HepG2 (cell line): ENCODE data around the gene CACTIN. TPM values are rescaled to one million over a fixed set of nuclear protein-coding genes. Genes with fewer than 3 reads are reported as not detected.

ENCODE experiments used
- ATAC-seq: fragments of 200-7000 bp; cut with Tn5 transposase; 3 replicates; pipeline ENCODE4 v1.9.1; 2020; ENCODE audit warnings: mild to moderate bottlenecking, moderate library complexity
- BruUV-seq: library from RNA; stranded (reverse); fragments of 400-500 nt; replicated peaks from 2 replicates; lab custom pipeline; 2021; lab: Mats Ljungman, UMichigan
- CTCF ChIA-PET: fragments of 300-600 bp; formaldehyde crosslinking; extraction: SDS; loops from one replicate; lab custom pipeline; 2021; ENCODE audit warnings: low total read pairs, inconsistent platforms, low intra/inter-chr PET ratio; lab: Yijun Ruan, JAX
- POLR2A ChIA-PET: fragments of 350-600 bp; sonication (Branson Sonifier 250); formaldehyde crosslinking; loops from one replicate; lab custom pipeline; 2020; ENCODE audit warnings: antibody characterized with exemption, inconsistent platforms; lab: Yijun Ruan, JAX
- DNase-seq: peaks from one replicate; pipeline ENCODE4 v3.0.0-alpha.2; 2015; ENCODE audit warnings: low spot score
- FAIRE-seq: peaks from 3 replicates; lab custom pipeline; 2011; peaks lifted over from hg19 to GRCh38; lab: Jason Lieb, UNC
- H2AFZ ChIP-seq: one replicate; pipeline ENCODE4 v1.6.1; 2011; ENCODE audit warnings: low read length, inconsistent platforms
- H3K27ac ChIP-seq: fragments of 300-600 bp; 3 replicates; pipeline ENCODE4 v1.8.0; 2011; ENCODE audit warnings: mixed run types, mild to moderate bottlenecking, mixed read lengths, low read length, inconsistent platforms; ENCODE audit not compliant: insufficient read depth; ENCODE audit errors: extremely low read length
- H3K27me3 ChIP-seq, 2 experiments: fragments of 200-600 bp in 1 of 2; 2 replicates in 1 of 2; 3 replicates in 1 of 2; pipeline versions ENCODE4 v1.6.0 to v1.8.0; 2011; ENCODE audit warnings: low read length in 2 of 2, mild to moderate bottlenecking in 2 of 2, moderate library complexity in 2 of 2, inconsistent platforms in 1 of 2; ENCODE audit not compliant: insufficient read depth in 2 of 2, control insufficient read depth in 1 of 2
- H3K36me3 ChIP-seq, 2 experiments: fragments of 200-600 bp in 1 of 2; replicated peaks in 1 of 2; 2 replicates in 1 of 2; 3 replicates in 1 of 2; pipeline versions ENCODE4 v1.5.1 to v1.8.0; 2011; ENCODE audit warnings: low read length in 2 of 2, inconsistent platforms in 1 of 2; ENCODE audit not compliant: insufficient read depth in 2 of 2, control insufficient read depth in 1 of 2
- H3K4me1 ChIP-seq: 2 replicates; pipeline ENCODE4 v1.5.1; 2012; ENCODE audit warnings: low read length, inconsistent platforms; ENCODE audit not compliant: insufficient read depth
- H3K4me2 ChIP-seq: 2 replicates; pipeline ENCODE4 v1.6.0; 2011; ENCODE audit warnings: low read depth, low read length, inconsistent platforms
- H3K4me3 ChIP-seq, 3 experiments: fragments of 200-600 bp in 1 of 3; sonication (generic), shearing (Covaris generic) in 1 of 3; replicated peaks in 1 of 3; 2 replicates each; pipeline ENCODE4 v1.5.1; 2011 to 2016; ENCODE audit warnings: low read length in 3 of 3, inconsistent platforms in 2 of 3, low read depth in 2 of 3, mild to moderate bottlenecking in 2 of 3, control low read depth in 1 of 3, mixed read lengths in 1 of 3; ENCODE audit not compliant: insufficient read depth in 1 of 3
- H3K79me2 ChIP-seq: one replicate; pipeline ENCODE4 v1.6.1; 2011; ENCODE audit warnings: low read length, inconsistent platforms; ENCODE audit not compliant: insufficient read depth
- H3K9ac ChIP-seq: 2 replicates; pipeline ENCODE4 v1.6.0; 2011; ENCODE audit warnings: mild to moderate bottlenecking, low read depth, low read length, inconsistent platforms; ENCODE audit not compliant: insufficient read depth
- H3K9me3 ChIP-seq: 2 replicates; pipeline ENCODE4 v1.5.1; 2012; ENCODE audit warnings: mild to moderate bottlenecking, low read length
- H4K20me1 ChIP-seq: 2 replicates; pipeline ENCODE4 v1.6.0; 2011; ENCODE audit warnings: inconsistent platforms, mild to moderate bottlenecking, low read length, moderate library complexity; ENCODE audit not compliant: insufficient read depth
- EZH2 ChIP-seq: conservative IDR thresholded peaks from 2 replicates; pipeline ENCODE4 v1.6.1; 2012; ENCODE audit warnings: mild to moderate bottlenecking, low read depth, low read length, moderate library complexity
- FOXJ3 ChIP-seq: sonication (generic); formaldehyde crosslinking; IDR thresholded peaks from 2 replicates; pipeline ENCODE4 v1.4.0; 2020; ENCODE audit warnings: missing genetic modification reagents, mild to moderate bottlenecking, borderline replicate concordance
- HMG20A ChIP-seq: IDR thresholded peaks from 2 replicates; pipeline ENCODE4 v1.6.1; 2016; ENCODE audit warnings: borderline replicate concordance
- IRF2 ChIP-seq: IDR thresholded peaks from 2 replicates; pipeline ENCODE4 v1.6.1; 2018; ENCODE audit warnings: missing genetic modification reagents, missing compliant biosample characterization
- MAFF ChIP-seq: IDR thresholded peaks from 2 replicates; pipeline ENCODE4 v1.6.1; 2011; ENCODE audit warnings: low read depth, low read length, improper control_type of control experiment
- MAFG ChIP-seq: sonication (generic); formaldehyde crosslinking; IDR thresholded peaks from 2 replicates; pipeline ENCODE4 v1.5.1; 2020; ENCODE audit warnings: mild to moderate bottlenecking, missing genetic modification reagents
- MAFK ChIP-seq, 2 experiments: IDR thresholded peaks in 1 of 2; conservative IDR thresholded peaks in 1 of 2; 2 replicates each; pipeline ENCODE4 v1.6.1; 2011; ENCODE audit warnings: improper control_type of control experiment in 2 of 2, low read length in 2 of 2
- MEF2D ChIP-seq: sonication (generic); formaldehyde crosslinking; IDR thresholded peaks from 2 replicates; pipeline ENCODE4 v1.5.1; 2020; ENCODE audit warnings: mild to moderate bottlenecking, missing genetic modification reagents
- PPARG ChIP-seq: conservative IDR thresholded peaks from 2 replicates; pipeline ENCODE4 v1.6.1; 2016; ENCODE audit warnings: missing biosample characterization, missing genetic modification reagents
- RAD21 ChIP-seq: fragments of 450-650 bp; formaldehyde crosslinking; IDR thresholded peaks from 2 replicates; pipeline ENCODE4 v1.5.0; 2020; ENCODE audit warnings: mild to moderate bottlenecking
- SRSF1 ChIP-seq: fragments of 200-400 bp; formaldehyde crosslinking; optimal IDR thresholded peaks from 2 replicates; pipeline ENCODE3; 2017; ENCODE audit warnings: mild to moderate bottlenecking, low read depth, low read length, moderate library complexity
- STAG1 ChIP-seq: sonication (generic); formaldehyde crosslinking; IDR thresholded peaks from 2 replicates; pipeline ENCODE4 v1.4.0; 2020; ENCODE audit warnings: missing genetic modification reagents
- ZFX ChIP-seq: sonication (generic); formaldehyde crosslinking; IDR thresholded peaks from 2 replicates; pipeline ENCODE4 v1.4.0; 2020; ENCODE audit warnings: mild to moderate bottlenecking, low read depth, missing genetic modification reagents, moderate library complexity
- ZNF326 ChIP-seq: sonication (generic); formaldehyde crosslinking; IDR thresholded peaks from 2 replicates; pipeline ENCODE4 v1.4.0; 2020; ENCODE audit warnings: missing genetic modification reagents, borderline replicate concordance
- ZNF644 ChIP-seq: IDR thresholded peaks from 2 replicates; pipeline ENCODE4 v1.6.1; 2016; ENCODE audit warnings: low read depth
- ZNF746 ChIP-seq: sonication (generic); formaldehyde crosslinking; IDR thresholded peaks from 2 replicates; pipeline ENCODE4 v1.8.0; 2022; ENCODE audit warnings: mild to moderate bottlenecking, missing genetic modification reagents
- ZNF792 ChIP-seq: IDR thresholded peaks from 2 replicates; pipeline ENCODE4 v1.6.1; 2016
- ZSCAN20 ChIP-seq: sonication (generic); formaldehyde crosslinking; IDR thresholded peaks from 2 replicates; pipeline ENCODE4 v1.4.0; 2020; ENCODE audit warnings: missing genetic modification reagents, mild to moderate bottlenecking, borderline replicate concordance
- ZSCAN25 ChIP-seq: sonication (generic); formaldehyde crosslinking; IDR thresholded peaks from 2 replicates; pipeline ENCODE4 v1.8.0; 2022; ENCODE audit warnings: mild to moderate bottlenecking, missing genetic modification reagents
- WGBS: methylation state at CpG from one replicate; pipeline ENCODE4 v1.1.6; 2017; ENCODE audit warnings: low lambda C conversion rate; 5-methylcytosine and 5-hydroxymethylcytosine counted together
- in situ Hi-C: cut with HindIII; loops from 2 replicates; pipeline ENCODE4 v1.10.0; 2017; ENCODE audit warnings: low pct_unique_long_range_greater_than_20kb; ENCODE audit not compliant: extremely low pct_ligation_motif_present
- intact Hi-C: fragments of 100-400 bp; cut with micrococcal nuclease; formaldehyde crosslinking; loops from one replicate; pipeline ENCODE4 v1.10.0; 2022; ENCODE audit not compliant: unreplicated experiment
- polyA plus RNA-seq, 8 experiments: library from polyadenylated mRNA; depleted of rRNA in 3 of 8; stranded (reverse) in 7 of 8; unstranded in 1 of 8; fragments of >200 nt; fragmentation: Illumina TruSeq in 4 of 8; extraction: Trizol in 4 of 8; gene quantifications; 2 replicates each; pipeline versions ENCODE4 v1.2.1 to v1.2.3, GENCODE V29; 2011 to 2016; ENCODE audit warnings: low read depth in 4 of 8, missing spikeins in 1 of 8, mixed read lengths in 1 of 8; ENCODE audit not compliant: insufficient read depth in 1 of 8
- total RNA-seq, 5 experiments: library from RNA; depleted of rRNA; stranded (reverse); fragments of >200 nt; fragmentation: Illumina TruSeq; extraction: Trizol; gene quantifications; 2 replicates each; pipeline ENCODE4 v1.2.3, GENCODE V29; 2016; ENCODE audit warnings: low read depth in 1 of 5
- TF ChIP-seq, protein P1 (sequence below): sonication (generic); formaldehyde crosslinking; IDR thresholded peaks from 2 replicates; pipeline ENCODE4 v1.8.0; 2022; ENCODE audit warnings: mild to moderate bottlenecking, missing genetic modification reagents, moderate library complexity
- TF ChIP-seq, protein P2 (sequence below): sonication (generic); formaldehyde crosslinking; IDR thresholded peaks from 2 replicates; pipeline ENCODE4 v1.4.0; 2020; ENCODE audit warnings: mild to moderate bottlenecking, missing genetic modification reagents
- TF ChIP-seq, protein P3 (sequence below): sonication (generic); formaldehyde crosslinking; IDR thresholded peaks from 2 replicates; pipeline ENCODE4 v1.5.0; 2020; ENCODE audit warnings: mild to moderate bottlenecking, missing genetic modification reagents, moderate library complexity
- TF ChIP-seq, protein P4 (sequence below), 2 experiments: fragments of 450-650 bp in 1 of 2; sonication (generic) in 1 of 2; formaldehyde crosslinking; IDR thresholded peaks; 2 replicates each; pipeline versions ENCODE4 v1.5.0 to v1.8.0; 2020 to 2022; ENCODE audit warnings: mild to moderate bottlenecking in 1 of 2, missing genetic modification reagents in 1 of 2

Gene CACTIN
- total and polyA plus RNA-seq, 2 of the 13 experiments (the other 11 are each of a cell fraction or from before 2014, with no cell fraction given) = 10.0 to 16.6 TPM

DNA sequence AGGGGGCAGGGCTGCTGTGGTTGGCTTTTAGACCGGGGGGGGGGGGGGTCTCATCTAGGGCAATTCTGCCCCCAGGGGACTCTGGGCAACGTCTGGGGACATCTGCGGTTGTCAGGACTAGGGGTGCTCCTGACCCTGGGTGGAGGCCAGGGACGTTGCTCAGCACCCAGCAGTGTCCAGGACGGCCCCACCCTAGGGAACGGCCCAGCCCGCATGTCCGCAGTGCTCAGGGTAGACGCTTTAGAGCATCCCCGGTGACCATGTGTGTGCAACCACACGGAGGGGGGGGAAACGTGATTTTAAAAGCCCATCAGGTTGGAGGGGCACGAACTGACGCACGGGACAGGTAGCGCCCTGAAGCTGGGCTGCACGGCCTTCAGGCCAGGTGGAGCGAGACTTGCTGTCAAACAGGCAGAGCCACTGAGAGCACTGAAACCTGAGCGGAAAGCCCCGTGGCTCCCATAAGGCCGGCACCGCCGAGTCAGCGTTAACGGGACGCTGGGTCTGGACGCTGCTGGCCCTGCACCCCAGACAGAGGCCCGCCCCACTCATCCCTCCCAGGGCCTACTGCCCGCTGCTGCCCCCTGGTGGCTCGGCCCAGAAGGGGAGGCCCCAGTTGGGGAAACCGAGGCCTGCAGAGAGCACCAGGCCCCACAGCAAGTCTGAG is 8.3 kb downstream of the CACTIN start:
- CTCF ChIA-PET = interaction anchor here (1.2 kb wide), 1 partner anchor 18 kb away, joined by 5 read pairs; no protein-coding TSS in a partner anchor
- no peaks in the 10 kb centered on the region for H3K27me3 ChIP-seq
- no peaks in the 10 kb centered on the region for H3K4me1 ChIP-seq
- 92% methylated on average over 21 of the region's 31 CpGs for WGBS
- DNase-seq (no peak), ATAC-seq (peak; percentile 16; the same call in 2 of the 3 replicates), FAIRE-seq (no peak)
- no peaks in the 10 kb centered on the region for H3K79me2 ChIP-seq
- H4K20me1 ChIP-seq = no peaks in the 10 kb centered on the region
- no peak overlapping the region for H3K9ac ChIP-seq
- H3K4me2 ChIP-seq = no peak overlapping the region
- no peak overlapping the region for H2AFZ ChIP-seq
- in situ Hi-C loops = no loop called here
- no peak overlapping the region for H3K4me3 ChIP-seq
- no peak overlapping the region for H3K27ac ChIP-seq
- intact Hi-C loops = no loop called here
- POLR2A ChIA-PET = no interaction called here
- peaks cover 5 to 6% of the 10 kb centered on the region in 2 experiments; a peak in 2 of 5 replicates for H3K36me3 ChIP-seq
- no TSS peak for BruUV-seq
- no peaks in the 10 kb centered on the region for H3K9me3 ChIP-seq
- TF ChIP-seq, protein P1, sequence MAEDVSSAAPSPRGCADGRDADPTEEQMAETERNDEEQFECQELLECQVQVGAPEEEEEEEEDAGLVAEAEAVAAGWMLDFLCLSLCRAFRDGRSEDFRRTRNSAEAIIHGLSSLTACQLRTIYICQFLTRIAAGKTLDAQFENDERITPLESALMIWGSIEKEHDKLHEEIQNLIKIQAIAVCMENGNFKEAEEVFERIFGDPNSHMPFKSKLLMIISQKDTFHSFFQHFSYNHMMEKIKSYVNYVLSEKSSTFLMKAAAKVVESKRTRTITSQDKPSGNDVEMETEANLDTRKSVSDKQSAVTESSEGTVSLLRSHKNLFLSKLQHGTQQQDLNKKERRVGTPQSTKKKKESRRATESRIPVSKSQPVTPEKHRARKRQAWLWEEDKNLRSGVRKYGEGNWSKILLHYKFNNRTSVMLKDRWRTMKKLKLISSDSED (CRISPR knock-in tag) = no peak
- TF ChIP-seq ZNF792 (no peak), EZH2 (no peak), MAFF (peak; percentile 88), ZFX (0 out of 2 replicates have a peak, but pooled peaks have one; percentile 33), ZNF326 (CRISPR knock-in tag) (no peak), ZSCAN20 (no peak), RAD21 (CRISPR knock-in tag) (peak; percentile 72), MAFG (CRISPR knock-in tag) (peak; percentile 42; the same call in 1 of the 2 replicates), IRF2 (CRISPR knock-in tag) (no peak), MEF2D (CRISPR knock-in tag) (no peak), HMG20A (CRISPR knock-in tag) (no peak), FOXJ3 (no peak), SRSF1 (no peak), PPARG (CRISPR knock-in tag) (no peak), STAG1 (CRISPR knock-in tag) (peak; percentile 61), ZNF746 (CRISPR knock-in tag) (no peak), MAFK (conservative IDR thresholded peaks at IDR 0.05 in 1 of 2, IDR thresholded peaks at IDR 0.05 in 1 of 2; ENCODE audit: low read length in 2 of 2) (peak; percentile 95), ZSCAN25 (peak; percentile 73; the same call in 1 of the 2 replicates), ZNF644 (CRISPR knock-in tag) (no peak)
- TF ChIP-seq, protein P2, sequence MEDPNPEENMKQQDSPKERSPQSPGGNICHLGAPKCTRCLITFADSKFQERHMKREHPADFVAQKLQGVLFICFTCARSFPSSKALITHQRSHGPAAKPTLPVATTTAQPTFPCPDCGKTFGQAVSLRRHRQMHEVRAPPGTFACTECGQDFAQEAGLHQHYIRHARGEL = 0 out of 2 replicates have a peak, but pooled peaks have one; percentile 44
- TF ChIP-seq, protein P3, sequence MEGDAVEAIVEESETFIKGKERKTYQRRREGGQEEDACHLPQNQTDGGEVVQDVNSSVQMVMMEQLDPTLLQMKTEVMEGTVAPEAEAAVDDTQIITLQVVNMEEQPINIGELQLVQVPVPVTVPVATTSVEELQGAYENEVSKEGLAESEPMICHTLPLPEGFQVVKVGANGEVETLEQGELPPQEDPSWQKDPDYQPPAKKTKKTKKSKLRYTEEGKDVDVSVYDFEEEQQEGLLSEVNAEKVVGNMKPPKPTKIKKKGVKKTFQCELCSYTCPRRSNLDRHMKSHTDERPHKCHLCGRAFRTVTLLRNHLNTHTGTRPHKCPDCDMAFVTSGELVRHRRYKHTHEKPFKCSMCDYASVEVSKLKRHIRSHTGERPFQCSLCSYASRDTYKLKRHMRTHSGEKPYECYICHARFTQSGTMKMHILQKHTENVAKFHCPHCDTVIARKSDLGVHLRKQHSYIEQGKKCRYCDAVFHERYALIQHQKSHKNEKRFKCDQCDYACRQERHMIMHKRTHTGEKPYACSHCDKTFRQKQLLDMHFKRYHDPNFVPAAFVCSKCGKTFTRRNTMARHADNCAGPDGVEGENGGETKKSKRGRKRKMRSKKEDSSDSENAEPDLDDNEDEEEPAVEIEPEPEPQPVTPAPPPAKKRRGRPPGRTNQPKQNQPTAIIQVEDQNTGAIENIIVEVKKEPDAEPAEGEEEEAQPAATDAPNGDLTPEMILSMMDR = peak; percentile 89
- TF ChIP-seq, protein P4, sequence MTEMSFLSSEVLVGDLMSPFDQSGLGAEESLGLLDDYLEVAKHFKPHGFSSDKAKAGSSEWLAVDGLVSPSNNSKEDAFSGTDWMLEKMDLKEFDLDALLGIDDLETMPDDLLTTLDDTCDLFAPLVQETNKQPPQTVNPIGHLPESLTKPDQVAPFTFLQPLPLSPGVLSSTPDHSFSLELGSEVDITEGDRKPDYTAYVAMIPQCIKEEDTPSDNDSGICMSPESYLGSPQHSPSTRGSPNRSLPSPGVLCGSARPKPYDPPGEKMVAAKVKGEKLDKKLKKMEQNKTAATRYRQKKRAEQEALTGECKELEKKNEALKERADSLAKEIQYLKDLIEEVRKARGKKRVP (CRISPR knock-in tag; IDR thresholded peaks at IDR 0.05) = no peak
